Caki2 (cell line): ENCODE data around the gene WIPF3. TPM values are rescaled to one million over a fixed set of nuclear protein-coding genes. Genes with fewer than 3 reads are reported as not detected.
A peak's percentile ranks its signal among the peaks of the same experiment; 100 is the strongest.

Experiments used
- DNase-seq: peaks from one replicate; pipeline ENCODE4 v3.0.0-alpha.2; 2015; ENCODE audit warnings: low read depth
- in situ Hi-C: cut with HindIII; loops from 2 replicates; pipeline ENCODE4 v1.10.0; 2016; ENCODE audit warnings: low sequenced_read_pairs, low pct_unique_long_range_greater_than_20kb, mixed read lengths
- total RNA-seq: library from RNA; depleted of rRNA; stranded (reverse); fragments of >200 nt; shearing (Covaris generic); gene quantifications from 2 replicates; pipeline ENCODE4 v1.2.3, GENCODE V29; 2014; ENCODE audit warnings: low replicate concordance

WIPF3 gene
- total RNA-seq, 1 experiment from 2014 or later, result 0.27 TPM

GRCh38 chr7:29922921-29923700 lies 116.8 kb downstream of the WIPF3 start:
- DNase-seq, result no peak
- in situ Hi-C loops, result no loop called here

DNA sequence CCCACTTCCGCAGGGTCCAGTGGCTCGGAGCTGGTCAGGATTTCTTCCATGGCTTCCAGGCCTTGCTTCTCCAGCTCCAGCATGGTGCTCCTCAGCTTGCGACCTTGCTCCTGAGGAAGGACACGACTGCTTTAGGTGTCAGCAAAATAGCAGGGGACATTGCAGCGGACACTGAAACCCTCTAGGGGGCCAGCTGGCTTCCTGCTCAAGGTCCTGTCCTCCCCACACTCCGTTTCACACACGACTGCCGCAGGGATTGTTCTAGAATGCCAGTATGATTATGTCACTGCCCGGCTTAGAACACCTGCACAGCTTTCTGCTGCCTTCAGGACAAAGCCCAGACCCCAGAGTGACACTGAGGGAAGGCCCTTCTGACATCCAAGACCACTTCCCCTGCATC lies 117.7 kb downstream of the WIPF3 start:
- no peak for DNase-seq
- in situ Hi-C loops, result no loop called here

- no peak for DNase-seq
- in situ Hi-C loops, result no loop called here
Measured at GRCh38 chr7:29924684-29925083, 118.4 kb downstream of the WIPF3 start.

DNA sequence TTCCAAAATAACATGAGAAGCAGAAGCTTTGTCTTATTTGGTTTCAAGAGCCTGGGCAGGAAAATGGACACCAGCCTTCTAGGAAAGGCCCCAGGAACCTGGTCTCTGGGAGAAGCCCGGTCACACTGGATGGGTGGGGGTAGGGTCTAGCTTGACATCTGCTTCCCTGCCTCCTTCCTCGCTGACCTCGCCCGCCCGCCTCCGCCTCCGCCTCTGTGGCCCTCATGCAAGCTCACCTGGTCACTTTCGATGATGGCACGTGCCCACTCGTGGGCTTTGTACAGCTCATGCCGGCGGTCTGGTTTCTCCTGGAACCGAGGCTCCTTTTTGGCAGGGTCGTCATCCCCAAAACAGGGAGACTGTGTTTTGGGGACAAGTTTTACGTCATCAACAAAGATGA lies 119.9 kb downstream of the WIPF3 start:
- no peak for DNase-seq
- in situ Hi-C loops, result no loop called here

GRCh38 chr7:29926741-29927140 lies 120.4 kb downstream of the WIPF3 start:
- in situ Hi-C loops, result no loop called here

DNA sequence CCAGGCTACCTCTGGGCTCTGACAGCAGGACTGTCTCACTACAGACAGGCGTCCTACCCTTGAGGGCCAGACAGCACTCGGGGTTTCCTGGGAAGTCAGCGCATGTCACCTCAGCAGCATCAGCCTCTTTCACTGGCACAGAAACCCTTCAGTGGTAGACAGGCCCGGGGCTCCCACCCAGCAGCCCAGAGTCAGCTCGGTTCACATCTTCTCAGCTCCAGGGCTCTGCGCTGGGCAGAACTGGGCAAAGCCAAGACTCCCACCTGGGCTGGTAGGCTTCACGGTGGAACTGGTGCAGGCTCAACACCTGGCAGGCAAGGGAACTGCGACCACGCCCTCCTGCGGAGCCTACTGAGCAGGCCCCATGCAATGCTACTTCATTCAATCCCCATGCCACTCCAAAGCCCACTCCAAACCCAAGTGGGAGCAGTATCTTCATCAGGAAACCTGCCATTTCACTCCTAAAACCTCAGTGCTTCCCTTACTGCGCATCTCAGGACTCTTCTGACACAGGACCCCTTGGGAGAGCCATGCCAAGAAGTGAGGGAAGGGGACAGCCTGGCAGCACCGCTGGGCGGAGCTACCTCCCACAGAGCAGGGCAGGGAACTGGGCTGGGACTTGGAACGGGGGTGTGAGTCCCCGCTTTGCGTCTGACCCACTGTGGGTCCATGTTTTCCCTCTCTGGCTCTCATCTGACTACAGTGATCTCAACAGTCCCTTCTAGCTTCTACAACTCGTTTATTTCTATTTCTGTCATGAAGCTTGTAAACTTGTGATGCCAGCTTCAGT lies 122.9 kb downstream of the WIPF3 start:
- in situ Hi-C loops, result no loop called here
- DNase-seq, result no peak

More at GRCh38 chr7:29926741-29927140, 120.4 kb downstream of the WIPF3 start:
- DNase-seq, result no peak

GRCh38 chr7:29935111-29935510 lies 128.8 kb downstream of the WIPF3 start:
- in situ Hi-C loops, result no loop called here

DNA sequence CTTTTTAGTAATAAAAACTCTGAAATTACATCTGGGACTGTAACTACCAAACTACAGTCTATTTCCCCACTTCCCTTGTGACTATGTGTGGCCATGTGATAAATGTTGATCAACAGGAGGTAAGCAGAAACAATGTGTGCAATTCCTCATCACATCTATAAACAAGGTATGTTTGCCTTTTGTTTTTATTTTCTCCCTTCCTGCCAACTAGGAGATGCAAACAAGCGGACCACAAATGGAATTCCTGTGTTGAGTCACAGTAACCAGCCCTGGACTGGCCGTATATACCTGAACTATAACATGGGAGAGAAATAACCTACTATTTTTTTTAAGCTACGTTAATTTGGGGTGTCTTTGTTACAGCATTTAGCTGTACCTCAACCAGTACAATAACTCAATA lies 130.8 kb downstream of the WIPF3 start:
- DNase-seq, result no peak
- in situ Hi-C loops, result no loop called here

More at GRCh38 chr7:29935111-29935510, 128.8 kb downstream of the WIPF3 start:
- peak; percentile 23 for DNase-seq

- in situ Hi-C loops, result no loop called here
- no peak for DNase-seq
Measured at GRCh38 chr7:29940199-29940598, 133.9 kb downstream of the WIPF3 start.

GRCh38 chr7:29945259-29945809 lies 139.0 kb downstream of the WIPF3 start:
- in situ Hi-C loops, result no loop called here
- no peak for DNase-seq

DNA sequence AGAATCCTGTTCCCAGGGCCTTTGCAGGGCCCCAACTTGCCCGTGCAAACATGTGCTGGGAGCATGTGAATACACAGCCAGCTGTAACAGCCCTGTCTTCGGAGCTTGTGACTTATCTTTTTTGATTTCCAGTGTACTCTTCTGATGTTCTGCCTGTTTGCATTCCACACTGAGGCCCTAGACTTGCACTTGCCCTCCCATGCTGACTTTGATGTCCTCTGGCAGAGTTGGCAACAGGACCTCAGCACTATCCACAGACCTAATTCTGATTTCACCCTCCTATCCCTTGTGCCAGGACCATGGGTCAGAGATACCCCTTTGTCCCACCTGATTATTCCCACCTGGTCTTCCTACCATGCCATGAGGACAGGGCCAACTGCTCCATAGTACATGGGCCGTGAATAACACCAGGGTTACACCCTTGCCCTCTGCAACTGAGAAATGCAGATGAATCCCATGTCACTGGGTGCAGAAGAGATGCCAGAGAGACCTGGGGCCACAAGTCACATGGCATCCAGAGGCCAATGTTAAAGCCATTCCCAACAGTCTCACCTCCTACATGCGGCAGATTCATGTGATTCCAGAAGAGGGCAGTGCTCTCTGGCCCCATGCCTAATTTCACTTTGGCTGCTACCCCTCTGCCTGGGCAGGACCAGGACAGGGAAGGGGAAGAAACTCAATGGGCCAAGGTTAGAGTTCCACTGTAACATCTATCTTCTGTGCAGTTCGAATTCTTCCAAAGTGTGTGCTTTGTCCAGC lies 140.3 kb downstream of the WIPF3 start:
- DNase-seq, result no peak
- in situ Hi-C loops, result no loop called here

DNA sequence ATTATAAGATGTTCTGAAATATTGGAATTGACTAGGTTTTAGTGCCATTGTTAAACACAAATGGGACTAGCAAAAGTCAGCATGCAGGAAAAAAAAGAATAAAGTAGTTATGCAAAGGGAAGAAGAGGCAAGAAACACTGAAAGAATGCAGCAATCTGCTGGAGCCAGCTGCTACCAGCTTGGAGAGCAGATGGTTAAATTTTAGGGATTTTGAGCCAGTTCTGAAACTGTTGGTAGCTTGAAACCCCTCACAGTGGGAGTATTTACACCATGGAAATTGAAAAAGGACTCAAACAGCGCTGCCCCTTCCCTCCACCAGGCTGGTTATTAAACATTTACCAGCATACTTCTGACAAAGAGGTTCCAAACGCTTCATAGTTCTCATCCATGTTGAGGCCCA lies 142.3 kb downstream of the WIPF3 start:
- in situ Hi-C loops, result no loop called here
- DNase-seq, result no peak

DNA sequence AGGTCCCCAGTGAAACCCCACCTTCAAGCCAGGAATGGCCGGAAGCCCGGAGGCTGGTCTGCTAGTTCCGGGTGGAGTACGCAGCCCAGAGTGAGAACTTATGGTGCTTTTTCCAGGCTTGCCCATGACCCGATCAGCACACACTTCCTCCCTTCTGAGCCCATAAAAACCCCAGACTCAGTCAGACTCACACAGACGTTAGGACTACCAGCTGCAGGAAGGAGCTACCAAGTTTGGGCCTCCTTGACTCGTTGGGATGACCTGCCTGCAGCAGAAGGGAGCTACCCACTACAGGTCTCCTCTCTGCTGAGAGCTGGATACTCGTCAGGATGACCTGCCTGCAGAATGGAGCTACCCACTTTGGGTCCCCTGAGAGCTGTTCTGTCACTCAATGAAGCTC lies 144.2 kb downstream of the WIPF3 start:
- in situ Hi-C loops, result no loop called here
- no peak for DNase-seq

- DNase-seq, result no peak
- in situ Hi-C loops, result no loop called here
Measured at GRCh38 chr7:29951206-29951605, 144.9 kb downstream of the WIPF3 start.

- in situ Hi-C loops, result no loop called here
- no peak for DNase-seq
Measured at GRCh38 chr7:29953726-29954347, 147.5 kb downstream of the WIPF3 start.

DNA sequence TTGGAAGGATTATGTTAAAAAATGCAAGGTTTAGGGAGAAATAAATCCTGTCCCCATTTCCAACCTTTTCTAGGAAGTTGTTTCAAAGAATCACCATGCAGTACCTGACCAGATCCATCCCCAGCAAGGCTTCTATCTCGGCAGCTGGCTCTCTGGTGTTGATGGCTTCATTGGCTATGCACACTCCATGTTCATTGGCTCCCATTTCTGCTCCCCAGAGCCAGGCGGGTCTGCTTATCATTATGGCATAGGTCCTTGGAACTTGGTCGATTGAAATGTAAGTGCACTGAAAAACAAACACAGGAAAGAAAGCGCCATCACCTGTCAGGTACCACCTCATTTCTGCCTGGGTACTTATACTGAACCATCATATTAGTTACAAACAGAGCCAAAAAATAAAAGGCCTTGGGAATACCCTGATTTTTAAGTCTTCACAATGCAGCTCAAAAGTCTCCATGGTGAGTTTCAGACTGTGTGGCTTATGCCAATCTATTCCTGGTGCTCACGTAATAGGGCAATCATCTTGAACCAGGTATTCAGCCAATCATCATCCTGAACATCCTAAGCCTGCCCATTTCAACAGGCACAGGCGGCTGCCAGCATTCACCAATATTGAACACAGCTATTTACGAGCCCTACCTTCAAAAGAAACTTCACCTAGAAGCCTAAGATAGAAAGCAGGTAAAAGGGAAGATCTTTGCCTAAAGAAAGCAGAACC lies 148.9 kb downstream of the WIPF3 start:
- no peak for DNase-seq
- in situ Hi-C loops, result no loop called here

DNA sequence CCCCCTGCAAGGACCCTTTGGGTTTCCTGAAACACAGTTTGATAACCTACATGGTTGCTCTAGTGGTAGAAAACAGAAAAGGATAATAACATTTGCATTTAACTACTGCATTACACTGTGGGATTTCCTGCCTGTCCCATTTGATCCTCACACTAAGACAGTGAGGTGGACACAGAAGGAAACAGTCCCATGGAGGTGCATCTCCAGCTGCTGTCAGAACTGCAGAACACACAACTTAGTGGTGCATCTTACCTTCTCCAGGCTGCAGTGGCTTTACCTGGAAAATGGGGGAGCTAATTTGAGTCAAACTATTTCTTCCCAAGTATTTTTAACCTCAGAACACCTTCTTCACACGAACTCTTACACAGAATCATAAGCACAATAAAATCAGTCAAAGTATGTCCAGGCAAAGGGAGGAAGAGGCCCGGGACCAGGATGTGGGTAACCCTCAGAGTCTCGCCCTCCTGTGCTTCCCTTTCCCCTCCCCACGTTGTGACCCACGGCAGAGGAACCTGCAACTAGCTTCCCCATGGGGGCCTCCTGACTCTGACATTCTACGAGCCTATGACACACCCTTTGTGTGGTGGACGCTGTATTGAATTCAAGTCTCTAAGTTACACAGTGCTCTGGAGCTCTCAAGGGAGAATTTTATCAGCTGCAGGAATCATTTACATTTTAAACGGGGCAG lies 149.6 kb downstream of the WIPF3 start:
- in situ Hi-C loops, result no loop called here

More for the DNA sequence above, 149.6 kb downstream of the WIPF3 start:
- no peak for DNase-seq
